ENCODE data around the gene CRIP2. TPM values are rescaled to one million over a fixed set of nuclear protein-coding genes. Genes with fewer than 3 reads are reported as not detected.

CRIP2 gene
- total RNA-seq, 1 experiment from 2014 or later: 71.7 TPM

GRCh38 chr14:105437723-105438500 lies 36.7 kb upstream of the CRIP2 start:
- H3K36me3 ChIP-seq: peaks cover 51% of the 10 kb centered on the region
- no peaks in the 10 kb centered on the region for H3K27me3 ChIP-seq
- no peak overlapping the region for H3K27ac ChIP-seq
- no peaks in the 10 kb centered on the region for H3K4me1 ChIP-seq
- no peak for DNase-seq
- H3K9me3 ChIP-seq (replicated peaks): no peaks in the 10 kb centered on the region
- no peak overlapping the region for H3K4me3 ChIP-seq

- DNase-seq: no peak
- Histone ChIP-seq H3K4me1 (no peaks in the 10 kb centered on the region), H3K9me3 (replicated peaks) (no peaks in the 10 kb centered on the region), H3K36me3 (peaks cover 48% of the 10 kb centered on the region), H3K4me3 (no peak overlapping the region), H3K27ac (no peak overlapping the region), H3K27me3 (no peaks in the 10 kb centered on the region)
Observed at GRCh38 chr14:105439179-105439578, 35.4 kb upstream of the CRIP2 start.

GRCh38 chr14:105439710-105440553 lies 34.7 kb upstream of the CRIP2 start:
- H3K4me1 ChIP-seq: no peaks in the 10 kb centered on the region
- H3K36me3 ChIP-seq: peaks cover 48% of the 10 kb centered on the region
- no peak overlapping the region for H3K27ac ChIP-seq
- no peaks in the 10 kb centered on the region for H3K27me3 ChIP-seq
- no peak for DNase-seq
- no peaks in the 10 kb centered on the region for H3K9me3 ChIP-seq (replicated peaks)
- no peak overlapping the region for H3K4me3 ChIP-seq

- no peaks in the 10 kb centered on the region for H3K27me3 ChIP-seq
- DNase-seq: no peak
- H3K27ac ChIP-seq: no peak overlapping the region
- peaks cover 46% of the 10 kb centered on the region for H3K36me3 ChIP-seq
- no peak overlapping the region for H3K4me3 ChIP-seq
- H3K4me1 ChIP-seq: no peaks in the 10 kb centered on the region
- H3K9me3 ChIP-seq (replicated peaks): no peaks in the 10 kb centered on the region
Observed at GRCh38 chr14:105440554-105440900, 34.1 kb upstream of the CRIP2 start.

GRCh38 chr14:105440992-105441391 lies 33.6 kb upstream of the CRIP2 start:
- peaks cover 44% of the 10 kb centered on the region for H3K36me3 ChIP-seq
- no peak overlapping the region for H3K27ac ChIP-seq

GRCh38 chr14:105442125-105442524 lies 32.5 kb upstream of the CRIP2 start:
- DNase-seq: no peak
- peaks cover 39% of the 10 kb centered on the region for H3K36me3 ChIP-seq
- no peaks in the 10 kb centered on the region for H3K9me3 ChIP-seq (replicated peaks)
- no peak overlapping the region for H3K27ac ChIP-seq
- peaks cover 7% of the 10 kb centered on the region for H3K4me1 ChIP-seq
- no peaks in the 10 kb centered on the region for H3K27me3 ChIP-seq
- no peak overlapping the region for H3K4me3 ChIP-seq

More at GRCh38 chr14:105440992-105441391, 33.6 kb upstream of the CRIP2 start:
- Histone ChIP-seq H3K4me1 (no peaks in the 10 kb centered on the region), H3K4me3 (no peak overlapping the region), H3K27me3 (no peaks in the 10 kb centered on the region), H3K9me3 (replicated peaks) (no peaks in the 10 kb centered on the region)
- DNase-seq: no peak

GRCh38 chr14:105442834-105443233 lies 31.8 kb upstream of the CRIP2 start:
- DNase-seq: no peak
- peaks cover 14% of the 10 kb centered on the region for H3K4me1 ChIP-seq
- no peaks in the 10 kb centered on the region for H3K9me3 ChIP-seq (replicated peaks)
- no peaks in the 10 kb centered on the region for H3K27me3 ChIP-seq
- peaks cover 39% of the 10 kb centered on the region for H3K36me3 ChIP-seq
- H3K27ac ChIP-seq: no peak overlapping the region
- no peak overlapping the region for H3K4me3 ChIP-seq

GRCh38 chr14:105444859-105445258 lies 29.8 kb upstream of the CRIP2 start:
- H3K9me3 ChIP-seq (replicated peaks): no peaks in the 10 kb centered on the region
- peaks cover 37% of the 10 kb centered on the region for H3K36me3 ChIP-seq
- no peak overlapping the region for H3K27ac ChIP-seq
- H3K4me3 ChIP-seq: no peak overlapping the region
- H3K4me1 ChIP-seq: peaks cover 21% of the 10 kb centered on the region
- H3K27me3 ChIP-seq: no peaks in the 10 kb centered on the region
- no peak for DNase-seq

GRCh38 chr14:105445290-105445689 lies 29.3 kb upstream of the CRIP2 start:
- Histone ChIP-seq H3K4me1 (peaks cover 21% of the 10 kb centered on the region), H3K36me3 (peaks cover 40% of the 10 kb centered on the region), H3K9me3 (replicated peaks) (no peaks in the 10 kb centered on the region), H3K27me3 (no peaks in the 10 kb centered on the region), H3K27ac (no peak overlapping the region), H3K4me3 (no peak overlapping the region)
- no peak for DNase-seq

- no peak for DNase-seq
- Histone ChIP-seq H3K4me1 (peaks cover 21% of the 10 kb centered on the region), H3K4me3 (no peak overlapping the region), H3K9me3 (replicated peaks) (no peaks in the 10 kb centered on the region), H3K27ac (no peak overlapping the region), H3K27me3 (no peaks in the 10 kb centered on the region), H3K36me3 (peaks cover 35% of the 10 kb centered on the region)
Observed at GRCh38 chr14:105445901-105446845, 28.4 kb upstream of the CRIP2 start.

GRCh38 chr14:105446971-105447370 lies 27.6 kb upstream of the CRIP2 start:
- no peaks in the 10 kb centered on the region for H3K27me3 ChIP-seq
- no peak overlapping the region for H3K4me3 ChIP-seq
- no peaks in the 10 kb centered on the region for H3K9me3 ChIP-seq (replicated peaks)
- peak overlapping the region; percentile 1; the same call in 1 of the 2 replicates for H3K27ac ChIP-seq
- peaks cover 21% of the 10 kb centered on the region for H3K4me1 ChIP-seq
- peaks cover 34% of the 10 kb centered on the region for H3K36me3 ChIP-seq
- DNase-seq: no peak

- Histone ChIP-seq H3K4me3 (no peak overlapping the region), H3K27ac (peak overlapping the region; percentile 28), H3K4me1 (peaks cover 21% of the 10 kb centered on the region), H3K27me3 (no peaks in the 10 kb centered on the region), H3K9me3 (replicated peaks) (no peaks in the 10 kb centered on the region), H3K36me3 (peaks cover 36% of the 10 kb centered on the region)
- DNase-seq: peak; percentile 91
Observed at GRCh38 chr14:105447651-105448640, 26.7 kb upstream of the CRIP2 start.

GRCh38 chr14:105448706-105449111 lies 25.9 kb upstream of the CRIP2 start:
- no peak overlapping the region for H3K4me3 ChIP-seq
- peaks cover 21% of the 10 kb centered on the region for H3K4me1 ChIP-seq
- no peaks in the 10 kb centered on the region for H3K27me3 ChIP-seq
- peaks cover 32% of the 10 kb centered on the region for H3K36me3 ChIP-seq
- H3K27ac ChIP-seq: no peak overlapping the region
- no peaks in the 10 kb centered on the region for H3K9me3 ChIP-seq (replicated peaks)
- DNase-seq: peak; percentile 43 to 61
